Aorta (tissue), 5 donors: Measurements from ENCODE around the gene MARCHF6. TPM values are rescaled to one million over a fixed set of nuclear protein-coding genes. Genes with fewer than 3 reads are reported as not detected.
"Not testable (repeated sequence)": the region's sequence is repeated elsewhere in the genome, so short reads cannot be mapped to it uniquely, and the experiment has no call there.

Experiments
- ATAC-seq: fragments of 200-7000 bp; cut with Tn5 transposase; one replicate; pipeline ENCODE4 v1.9.1; 2022; ENCODE audit warnings: moderate library complexity; ENCODE audit not compliant: low FRiP score
- DNase-seq, 2 donors: peaks; one replicate each; pipeline ENCODE4 v3.0.0-alpha.2; 2020
- H3K27ac ChIP-seq, 2 donors: one replicate each; pipeline ENCODE4 v1.5.1; 2013; ENCODE audit warnings: low read length in 2 of 2, mild to moderate bottlenecking in 2 of 2, moderate library complexity in 2 of 2, control low read depth in 1 of 2, inconsistent platforms in 1 of 2, low read depth in 1 of 2
- H3K27me3 ChIP-seq, 2 donors: one replicate each; pipeline ENCODE4 v1.6.1; 2013; ENCODE audit warnings: control low read depth in 1 of 2, low read length in 1 of 2, mild to moderate bottlenecking in 1 of 2, moderate library complexity in 1 of 2; ENCODE audit not compliant: insufficient read depth in 2 of 2, control insufficient read depth in 1 of 2
- H3K36me3 ChIP-seq, 2 donors: one replicate each; pipeline ENCODE4 v1.6.1; 2013; ENCODE audit warnings: control low read depth in 1 of 2, low read length in 1 of 2, mild to moderate bottlenecking in 1 of 2; ENCODE audit not compliant: insufficient read depth in 2 of 2, control insufficient read depth in 1 of 2
- H3K4me1 ChIP-seq, 2 donors: one replicate each; pipeline ENCODE4 v1.6.1; 2013; ENCODE audit warnings: low read length in 2 of 2, control low read depth in 1 of 2, mild to moderate bottlenecking in 1 of 2, moderate library complexity in 1 of 2; ENCODE audit not compliant: insufficient read depth in 2 of 2, control insufficient read depth in 1 of 2
- H3K4me3 ChIP-seq, 2 donors: one replicate each; pipeline ENCODE4 v1.5.1; 2013; ENCODE audit warnings: low read length in 2 of 2, control low read depth in 1 of 2, mild to moderate bottlenecking in 1 of 2
- H3K9me3 ChIP-seq: one replicate; pipeline ENCODE4 v1.6.1; 2013; ENCODE audit warnings: mild to moderate bottlenecking, low read length; ENCODE audit not compliant: control insufficient read depth
- WGBS, 2 donors: extraction: QIAGEN DNeasy Blood & Tissue Kit; methylation state at CpG; one replicate each; pipeline ENCODE4 v1.1.7; 2013; 5-methylcytosine and 5-hydroxymethylcytosine counted together
- intact Hi-C, 2 donors: fragments of 100-400 bp; cut with DNase I; formaldehyde crosslinking; loops; one replicate each; pipeline versions ENCODE4 v1.14.2 to v1.15.0; 2022
- polyA plus RNA-seq, 2 donors: library from polyadenylated mRNA; stranded (reverse); fragments of 200-250 nt; gene quantifications; one replicate each; pipeline ENCODE4 v1.2.3, GENCODE V29; 2013
- total RNA-seq, 2 donors: library from RNA; stranded (reverse); fragmentation: NEBNext Ultra II Directional; extraction: Animal tissue kit (Norgen Biotek cat#: 25700); gene quantifications; one replicate each; pipeline ENCODE4 v1.2.1, GENCODE V29; 2021
- donor health status: healthy with polysubstance abuse.
- donor health status: Bipolar disorder and iron deficiency.
- donor health status: DM: no; HTN: no; CAD: no.
- donor health status: DM: no; HTN: no; CAD: no.
- donor health status: DM: yes; HTN: yes; CAD: no.

MARCHF6 gene
- total and polyA plus RNA-seq, 4 donors = 27.7 to 153 (median 111) TPM

DNA sequence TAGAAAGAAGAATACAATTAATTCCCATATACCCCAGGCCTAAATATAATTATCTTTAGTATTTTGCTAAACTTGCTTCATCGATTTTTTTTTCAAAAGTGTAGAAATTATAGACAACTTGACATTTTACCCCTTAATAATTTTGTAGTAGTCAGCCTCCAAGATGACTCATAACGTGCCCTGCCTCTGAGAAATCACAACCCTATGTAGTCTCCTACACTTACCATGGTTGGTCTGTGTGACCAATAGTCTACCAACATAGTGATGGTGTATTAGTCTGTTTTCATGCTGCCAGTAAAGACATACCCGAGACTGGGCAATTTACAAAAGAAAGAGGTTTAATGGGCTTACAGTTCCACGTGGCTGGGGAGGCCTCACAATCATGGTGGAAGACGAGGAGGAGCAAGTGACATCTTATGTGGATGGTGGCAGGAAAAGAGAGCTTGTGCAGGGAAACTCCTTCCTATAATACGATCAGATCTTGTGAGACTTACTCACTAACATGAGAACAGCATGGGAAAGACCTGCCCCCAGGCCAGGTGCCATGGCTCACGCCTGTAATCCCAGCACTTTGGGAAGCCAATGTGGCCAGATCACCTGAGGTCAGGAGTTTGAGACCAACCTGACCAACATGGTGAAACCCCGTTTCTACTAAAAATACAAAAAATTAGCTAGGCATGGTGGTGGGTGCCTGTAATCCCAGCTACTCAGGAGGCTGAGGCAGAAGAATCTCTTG lies 42.5 kb upstream of the MARCHF6 start:
- H3K4me3 ChIP-seq, DNase-seq, H3K27me3 ChIP-seq, H3K36me3 ChIP-seq, ATAC-seq, H3K27ac ChIP-seq, H3K9me3 ChIP-seq, H3K4me1 ChIP-seq, intact Hi-C loops: not testable (repeated sequence)
- WGBS, 2 donors = 77 to 78% methylated on average over 8 of the region's 8 CpGs

DNA sequence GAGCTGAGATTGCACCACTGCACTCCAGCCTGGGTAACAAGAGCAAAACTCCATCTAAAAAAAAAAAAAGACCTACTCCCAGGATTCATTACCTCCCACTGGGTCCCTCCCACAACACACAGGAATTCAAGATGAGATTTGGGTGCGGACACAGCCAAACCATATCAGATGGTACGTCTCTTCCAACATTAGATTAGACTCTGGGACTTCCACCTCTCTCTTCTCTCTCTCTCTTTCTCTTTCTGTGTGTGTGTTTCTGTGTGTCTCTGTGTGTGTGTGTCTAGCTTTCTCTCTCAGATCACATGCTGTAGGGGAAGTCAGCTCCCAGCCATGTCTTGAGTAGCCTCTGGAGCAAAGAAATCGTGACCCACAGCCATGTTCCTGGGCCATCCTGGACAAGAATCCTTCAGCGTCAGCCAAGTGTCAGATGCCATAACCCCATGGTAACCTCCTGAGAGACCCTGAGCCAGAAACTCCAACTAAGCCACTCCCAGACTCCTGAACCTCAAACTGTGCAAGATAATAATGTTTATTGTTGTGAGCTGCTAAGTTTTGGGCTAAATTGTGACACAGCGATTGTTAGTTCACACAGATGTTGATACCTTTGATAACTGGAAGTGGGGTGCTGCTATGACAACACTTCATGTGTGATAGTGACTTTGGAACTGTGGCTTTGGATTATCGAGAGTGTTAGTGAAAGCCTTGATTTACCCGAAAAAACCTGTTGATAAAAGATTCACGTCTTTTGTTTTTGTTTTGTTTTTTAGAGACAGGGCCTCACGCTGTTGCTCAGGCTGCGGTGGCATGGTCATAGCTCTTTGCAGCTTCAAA lies 41.7 kb upstream of the MARCHF6 start:
- Histone ChIP-seq H3K4me1 (no peaks in the 10 kb centered on the region), H3K9me3 (no peaks in the 10 kb centered on the region), H3K4me3 (no peak overlapping the region), H3K27ac (no peak overlapping the region), H3K27me3 (no peaks in the 10 kb centered on the region), H3K36me3 (no peaks in the 10 kb centered on the region)
- 81 to 82% methylated on average over 10 of the region's 10 CpGs for whole genome bisulfite sequencing, 2 donors
- DNase-seq (no peak), ATAC-seq (no peak)
- intact Hi-C loops = no loop called here

DNA sequence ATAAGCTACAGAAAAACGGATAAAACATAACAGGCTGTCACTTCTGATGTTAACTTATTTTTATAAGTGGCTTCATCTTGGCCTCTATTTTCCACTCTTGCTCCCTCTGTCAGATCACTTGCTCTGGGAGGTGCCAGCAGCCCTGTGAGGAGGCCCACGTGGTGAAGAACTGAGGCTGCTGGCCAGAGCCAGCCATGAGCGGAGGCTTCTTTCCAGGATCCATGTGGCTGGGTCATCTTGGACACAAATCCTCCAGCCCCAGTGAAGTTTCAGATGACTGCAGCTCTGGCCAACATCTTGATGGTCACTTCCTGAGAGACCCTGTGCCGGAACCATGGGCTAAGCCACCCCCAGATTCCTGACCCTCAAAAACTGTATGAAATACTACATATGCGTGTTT lies 38.3 kb upstream of the MARCHF6 start:
- 71 to 79% methylated on average over 5 of the region's 5 CpGs for WGBS, 2 donors
- H3K4me3 ChIP-seq = no peak overlapping the region
- no peak for DNase-seq
- H3K4me1 ChIP-seq = no peaks in the 10 kb centered on the region
- ATAC-seq = no peak
- H3K9me3 ChIP-seq = no peaks in the 10 kb centered on the region
- no peak overlapping the region for H3K27ac ChIP-seq
- H3K27me3 ChIP-seq = no peaks in the 10 kb centered on the region
- H3K36me3 ChIP-seq = no peaks in the 10 kb centered on the region
- intact Hi-C loops = no loop called here

DNA sequence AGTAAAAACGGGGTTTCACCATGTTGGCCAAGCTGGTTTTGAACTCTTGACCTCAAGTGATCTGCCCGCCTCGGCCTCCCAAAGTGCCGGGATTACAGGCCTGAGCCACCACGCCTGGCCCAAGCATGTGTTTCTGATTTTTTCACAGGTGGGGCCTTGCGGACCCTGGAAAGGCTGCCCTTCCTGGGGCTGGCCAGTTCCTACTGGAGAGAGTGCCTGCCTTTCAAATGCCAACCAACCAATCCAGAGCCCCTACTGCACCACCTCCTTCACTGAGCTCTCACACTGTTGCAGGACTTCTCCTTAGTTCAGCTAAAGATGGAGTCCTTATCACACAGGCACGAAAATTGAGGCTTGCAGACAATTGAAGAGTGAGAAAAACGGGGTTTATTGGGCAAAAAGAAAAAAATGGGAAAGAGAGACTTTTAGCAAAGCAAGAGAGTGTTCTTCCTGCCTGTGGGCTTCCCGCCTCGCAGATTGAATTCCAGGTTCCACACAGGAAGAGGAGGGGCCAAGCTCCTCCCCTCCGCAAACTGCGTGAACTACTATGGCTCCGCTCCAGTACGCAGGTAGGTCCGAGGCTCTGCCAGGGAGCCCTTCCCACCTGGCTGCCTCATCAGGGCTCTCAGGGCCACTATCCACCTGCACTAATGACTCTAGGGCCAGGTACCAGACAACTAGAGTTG lies 37.5 kb upstream of the MARCHF6 start:
- DNase-seq (no peak), ATAC-seq (no peak)
- H3K27me3 ChIP-seq = no peaks in the 10 kb centered on the region
- intact Hi-C loops = no loop called here
- H3K4me3 ChIP-seq = no peak overlapping the region
- no peaks in the 10 kb centered on the region for H3K4me1 ChIP-seq
- no peak overlapping the region for H3K27ac ChIP-seq
- no peaks in the 10 kb centered on the region for H3K36me3 ChIP-seq
- H3K9me3 ChIP-seq = no peaks in the 10 kb centered on the region
- WGBS, 2 donors = 94 to 95% methylated on average over 15 of the region's 15 CpGs

DNA sequence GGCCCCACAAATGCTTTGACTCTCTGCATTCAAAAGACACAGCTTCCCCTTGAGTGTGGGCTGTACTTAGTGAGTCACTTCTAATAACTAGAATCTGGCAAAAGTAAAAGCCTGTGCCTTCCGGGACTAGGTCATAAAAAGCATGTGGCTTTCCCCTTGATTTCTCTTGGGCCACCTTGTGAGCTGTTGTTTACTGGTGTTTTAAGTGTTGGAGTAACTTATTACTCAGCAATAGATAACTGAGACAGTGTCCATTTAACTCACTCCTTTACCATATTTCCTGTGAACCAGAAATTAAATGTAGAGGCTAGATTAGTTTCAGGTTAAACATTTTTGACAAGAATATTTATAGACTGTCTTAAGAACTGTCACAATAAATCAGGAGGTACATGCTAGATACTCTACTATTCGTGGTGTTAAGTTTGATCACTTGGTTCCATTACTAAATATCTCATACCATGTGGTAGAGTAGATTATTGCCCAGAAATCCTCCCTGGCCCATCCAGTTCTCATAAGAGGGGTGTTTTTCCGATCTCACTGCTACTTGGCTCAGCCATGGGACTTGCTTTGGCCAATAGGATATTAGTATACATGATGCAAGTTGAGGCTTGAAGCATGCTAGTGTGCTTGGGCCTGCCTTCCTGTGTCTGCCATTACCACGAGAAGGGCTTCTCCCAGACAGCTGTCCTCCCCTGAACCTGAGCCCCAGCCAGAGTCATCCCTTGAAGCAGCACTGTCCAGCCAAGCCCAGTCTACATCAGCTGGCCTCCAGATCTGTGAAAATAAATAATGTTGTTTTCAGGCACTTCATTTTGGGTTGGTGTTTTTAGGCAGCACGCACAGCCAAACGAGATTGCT lies 35.4 kb upstream of the MARCHF6 start:
- Histone ChIP-seq H3K4me3 (no peak overlapping the region), H3K9me3 (no peaks in the 10 kb centered on the region), H3K36me3 (no peaks in the 10 kb centered on the region), H3K4me1 (no peaks in the 10 kb centered on the region), H3K27me3 (no peaks in the 10 kb centered on the region), H3K27ac (no peak overlapping the region)
- intact Hi-C loops = no loop called here
- no peak for DNase-seq
- ATAC-seq = no peak
- 90 to 93% methylated on average over 6 of the region's 6 CpGs for WGBS, 2 donors

DNA sequence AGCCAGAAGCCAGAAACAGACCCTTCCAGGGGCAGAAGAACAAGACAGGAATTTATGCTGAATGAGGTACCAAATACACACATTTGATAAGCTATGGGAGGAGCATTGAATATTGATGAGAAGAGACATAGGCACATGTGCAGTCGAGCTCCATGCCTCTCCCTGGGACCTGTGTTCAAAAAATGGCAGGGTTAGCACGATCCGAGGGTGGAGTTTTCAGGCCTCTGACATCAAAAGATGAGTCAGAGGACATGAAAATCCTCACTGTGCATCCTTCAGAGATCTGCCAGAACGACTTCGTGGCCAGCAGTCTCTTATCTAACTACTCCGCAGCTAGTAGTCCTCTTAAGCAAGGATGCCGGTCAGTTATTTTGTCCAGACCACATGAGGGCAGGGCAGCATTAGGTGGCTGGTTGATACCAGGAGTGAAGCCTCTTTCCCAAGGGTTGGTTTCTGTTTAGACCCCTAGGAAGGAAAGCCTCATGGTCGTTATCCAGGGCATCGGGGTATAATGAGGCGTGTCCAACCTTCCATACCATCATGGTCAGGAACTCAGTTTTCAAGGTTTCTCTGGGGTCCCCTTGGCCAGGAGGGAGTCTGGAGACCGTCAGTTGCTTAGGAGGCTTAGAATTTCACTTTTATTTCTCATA lies 34.2 kb upstream of the MARCHF6 start:
- H3K4me3 ChIP-seq = no peak overlapping the region
- ATAC-seq (peak; percentile 41), DNase-seq (no peak)
- no peaks in the 10 kb centered on the region for H3K9me3 ChIP-seq
- H3K4me1 ChIP-seq = no peaks in the 10 kb centered on the region
- H3K27ac ChIP-seq = no peak overlapping the region
- no peaks in the 10 kb centered on the region for H3K27me3 ChIP-seq
- H3K36me3 ChIP-seq = no peaks in the 10 kb centered on the region
- intact Hi-C loops = no loop called here
- WGBS, 2 donors = 83 to 86% methylated on average over 11 of the region's 11 CpGs

DNA sequence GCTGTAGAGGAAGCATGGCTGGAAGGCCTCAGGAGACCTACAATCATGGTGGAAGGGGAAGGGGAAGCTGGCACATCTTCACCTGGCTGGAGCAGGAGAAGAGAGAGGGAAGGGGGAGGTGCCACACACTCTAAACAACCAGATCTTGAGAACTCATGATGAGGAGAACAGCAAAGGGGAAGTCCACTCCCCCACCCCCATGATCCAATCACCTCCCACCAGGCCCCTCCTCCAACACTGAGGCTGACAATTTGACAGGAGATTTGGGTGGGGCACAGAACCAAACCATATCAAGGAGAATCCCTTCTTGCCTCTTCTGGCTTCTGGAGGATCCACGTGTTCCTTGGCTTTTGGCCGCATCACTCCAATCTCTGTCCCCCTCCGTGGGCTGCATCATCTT lies 32.7 kb upstream of the MARCHF6 start:
- no peaks in the 10 kb centered on the region for H3K36me3 ChIP-seq
- peaks cover 0 to 3% of the 10 kb centered on the region in 2 donors for H3K4me1 ChIP-seq
- no peak for DNase-seq
- 65 to 66% methylated on average over 3 of the region's 3 CpGs for WGBS, 2 donors
- H3K4me3 ChIP-seq = no peak overlapping the region
- intact Hi-C loops = no loop called here
- H3K27me3 ChIP-seq = no peaks in the 10 kb centered on the region
- ATAC-seq = no peak
- H3K27ac ChIP-seq = no peak overlapping the region
- H3K9me3 ChIP-seq = no peaks in the 10 kb centered on the region

DNA sequence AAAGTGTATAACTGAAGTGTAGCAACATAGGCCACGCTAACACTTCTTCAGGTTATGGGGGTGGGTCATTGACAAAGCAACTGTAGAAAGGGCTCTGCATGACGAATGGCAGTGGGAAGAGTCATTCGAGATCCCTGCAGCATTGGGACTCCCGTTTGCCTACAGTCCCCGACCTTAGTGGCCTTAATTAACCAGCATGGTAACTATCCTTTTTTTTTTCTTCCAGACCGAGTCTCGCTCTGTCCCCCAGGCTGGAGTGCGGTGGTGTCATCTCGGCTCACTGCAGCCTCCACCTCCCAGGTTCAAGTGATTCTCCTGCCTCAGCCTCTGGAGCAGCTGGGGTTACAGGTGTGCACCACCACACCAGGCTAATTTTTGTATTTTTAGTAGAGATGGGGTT lies 31.6 kb upstream of the MARCHF6 start:
- DNase-seq (no peak), ATAC-seq (no peak)
- H3K27me3 ChIP-seq = no peaks in the 10 kb centered on the region
- no peak overlapping the region for H3K4me3 ChIP-seq
- H3K4me1 ChIP-seq = peaks cover 0 to 3% of the 10 kb centered on the region in 2 donors
- no peaks in the 10 kb centered on the region for H3K36me3 ChIP-seq
- H3K9me3 ChIP-seq = no peaks in the 10 kb centered on the region
- no peak overlapping the region for H3K27ac ChIP-seq
- WGBS, 2 donors = 83 to 84% methylated on average over 9 of the region's 9 CpGs
- intact Hi-C loops = no loop called here
